Astrocyte (in vitro differentiated cells and primary cell): ENCODE measurements around the gene C12orf57. TPM values are rescaled to one million over a fixed set of nuclear protein-coding genes. Genes with fewer than 3 reads are reported as not detected.

Experiments used
- DNase-seq: peaks from one replicate; pipeline ENCODE4 v3.0.0-alpha.2; 2010; ENCODE audit warnings: low read depth
- FAIRE-seq: peaks from 2 replicates; lab custom pipeline; 2011; peaks lifted over from hg19 to GRCh38; lab: Jason Lieb, UNC
- H2AFZ ChIP-seq: 2 replicates; pipeline ENCODE4 v1.6.0; 2012; ENCODE audit warnings: low read depth, low read length, inconsistent platforms
- H3K27ac ChIP-seq: 2 replicates; pipeline ENCODE4 v1.5.1; 2011; ENCODE audit warnings: low read depth, low read length, inconsistent platforms
- H3K27me3 ChIP-seq: 2 replicates; pipeline ENCODE4 v1.6.0; 2011; ENCODE audit warnings: low read length, inconsistent platforms; ENCODE audit not compliant: insufficient read depth
- H3K36me3 ChIP-seq: 2 replicates; pipeline ENCODE4 v1.5.1; 2011; ENCODE audit warnings: low read length, inconsistent platforms; ENCODE audit not compliant: insufficient read depth
- H3K4me1 ChIP-seq: 2 replicates; pipeline ENCODE4 v1.5.1; 2011; ENCODE audit warnings: low read length, inconsistent platforms; ENCODE audit not compliant: insufficient read depth
- H3K4me2 ChIP-seq: 2 replicates; pipeline ENCODE4 v1.6.0; 2012; ENCODE audit warnings: low read length, inconsistent platforms
- H3K4me3 ChIP-seq: 2 replicates; pipeline ENCODE4 v1.5.1; 2011; ENCODE audit warnings: low read depth, mild to moderate bottlenecking, low read length, inconsistent platforms; ENCODE audit not compliant: insufficient read depth
- H3K79me2 ChIP-seq: 2 replicates; pipeline ENCODE4 v1.6.0; 2012; ENCODE audit warnings: mild to moderate bottlenecking, low read length, inconsistent platforms; ENCODE audit not compliant: insufficient read depth
- H3K9ac ChIP-seq: 2 replicates; pipeline ENCODE4 v1.6.0; 2012; ENCODE audit warnings: mild to moderate bottlenecking, low read length, inconsistent platforms
- H3K9me3 ChIP-seq: 2 replicates; pipeline ENCODE4 v1.5.1; 2012; ENCODE audit warnings: low read depth, mild to moderate bottlenecking, low read length, inconsistent platforms; ENCODE audit not compliant: insufficient read depth
- H4K20me1 ChIP-seq: 2 replicates; pipeline ENCODE4 v1.6.0; 2012; ENCODE audit warnings: low read length, inconsistent platforms; ENCODE audit not compliant: insufficient read depth
- H3K27ac Mint-ChIP-seq: one replicate; pipeline ENCODE4 v1.8.0; 2021; ENCODE audit warnings: mild to moderate bottlenecking, mixed read lengths; ENCODE audit not compliant: unreplicated experiment
- H3K27me3 Mint-ChIP-seq: one replicate; pipeline ENCODE4 v1.8.0; 2021; ENCODE audit warnings: low read depth, mixed read lengths; ENCODE audit not compliant: unreplicated experiment
- H3K36me3 Mint-ChIP-seq: one replicate; pipeline ENCODE4 v1.8.0; 2021; ENCODE audit warnings: low read depth, mixed read lengths; ENCODE audit not compliant: unreplicated experiment
- H3K4me1 Mint-ChIP-seq: one replicate; pipeline ENCODE4 v1.8.0; 2021; ENCODE audit warnings: low read depth, mixed read lengths; ENCODE audit not compliant: unreplicated experiment
- H3K4me3 Mint-ChIP-seq: one replicate; pipeline ENCODE4 v1.8.0; 2021; ENCODE audit warnings: mild to moderate bottlenecking, moderate library complexity, mixed read lengths; ENCODE audit not compliant: unreplicated experiment
- H3K9me3 Mint-ChIP-seq: one replicate; pipeline ENCODE4 v1.8.0; 2021; ENCODE audit warnings: mild to moderate bottlenecking, mixed read lengths; ENCODE audit not compliant: unreplicated experiment
- CTCF ChIP-seq: IDR thresholded peaks from 2 replicates; pipeline ENCODE4 v1.5.1; 2011; ENCODE audit warnings: low read depth, mild to moderate bottlenecking, inconsistent platforms, low read length, moderate library complexity; ENCODE audit not compliant: insufficient read depth
- EZH2 ChIP-seq: IDR thresholded peaks from 2 replicates; pipeline ENCODE4 v1.6.1; 2012; ENCODE audit warnings: mild to moderate bottlenecking, low read length, inconsistent platforms; ENCODE audit not compliant: insufficient read depth
- total RNA-seq: library from RNA; stranded (reverse); gene quantifications from 2 replicates; pipeline ENCODE4 v1.2.1, GENCODE V29; 2021

Gene C12orf57
- total RNA-seq, 1 donor from 2014 or later, result 117 TPM

- H3K36me3 ChIP-seq, result peaks cover 13% of the 10 kb centered on the region
- no peak overlapping the region for H2AFZ ChIP-seq
- no peak overlapping the region for H3K4me3 ChIP-seq
- H3K4me2 ChIP-seq, result peak overlapping the region; percentile 12
- H3K9ac ChIP-seq, result peak overlapping the region; percentile 87
- H3K36me3 Mint-ChIP-seq, result peaks cover 3% of the 10 kb centered on the region
- no peaks in the 10 kb centered on the region for H3K9me3 ChIP-seq
- TF ChIP-seq EZH2 (no peak), CTCF (no peak)
- peaks cover 34% of the 10 kb centered on the region for H3K4me1 ChIP-seq
- H3K27me3 ChIP-seq, result no peaks in the 10 kb centered on the region
- H3K9me3 Mint-ChIP-seq, result peaks cover 3% of the 10 kb centered on the region
- H3K4me3 Mint-ChIP-seq, result peak overlapping the region; percentile 66
- no peaks in the 10 kb centered on the region for H3K27me3 Mint-ChIP-seq
- H3K79me2 ChIP-seq, result peaks cover 13% of the 10 kb centered on the region
- DNase-seq (no peak), FAIRE-seq (no peak)
- peak overlapping the region; percentile 86 for H3K27ac ChIP-seq
- peaks cover 33% of the 10 kb centered on the region for H4K20me1 ChIP-seq
- peaks cover 22% of the 10 kb centered on the region for H3K4me1 Mint-ChIP-seq
- H3K27ac Mint-ChIP-seq, result no peak overlapping the region
Observed at GRCh38 chr12:6942331-6942665, 1.5 kb upstream of the C12orf57 start.

GRCh38 chr12:6943389-6943721 lies 467 bp upstream of the C12orf57 start:
- Histone ChIP-seq H3K36me3 (peaks cover 13% of the 10 kb centered on the region), H4K20me1 (peaks cover 30% of the 10 kb centered on the region), H3K4me3 (peak overlapping the region; percentile 69), H3K4me2 (peak overlapping the region; percentile 94), H2AFZ (peak overlapping the region; percentile 22), H3K27me3 (no peaks in the 10 kb centered on the region), H3K79me2 (peaks cover 13% of the 10 kb centered on the region), H3K9ac (peak overlapping the region; percentile 87), H3K4me1 (peaks cover 26% of the 10 kb centered on the region), H3K27ac (peak overlapping the region; percentile 86), H3K9me3 (no peaks in the 10 kb centered on the region)
- H3K27ac Mint-ChIP-seq, result peak overlapping the region; percentile 91
- peaks cover 22% of the 10 kb centered on the region for H3K4me1 Mint-ChIP-seq
- H3K9me3 Mint-ChIP-seq, result peaks cover 3% of the 10 kb centered on the region
- FAIRE-seq (peak; percentile 50), DNase-seq (peak; percentile 93)
- no peaks in the 10 kb centered on the region for H3K27me3 Mint-ChIP-seq
- TF ChIP-seq EZH2 (no peak), CTCF (no peak)
- peaks cover 3% of the 10 kb centered on the region for H3K36me3 Mint-ChIP-seq
- peak overlapping the region; percentile 82 for H3K4me3 Mint-ChIP-seq

- Histone ChIP-seq H3K36me3 (peaks cover 7% of the 10 kb centered on the region), H3K4me3 (peak overlapping the region; percentile 69), H3K27ac (peak overlapping the region; percentile 86), H3K4me2 (peak overlapping the region; percentile 94), H3K27me3 (no peaks in the 10 kb centered on the region), H3K9me3 (no peaks in the 10 kb centered on the region), H3K9ac (peak overlapping the region; percentile 87), H3K79me2 (peaks cover 8% of the 10 kb centered on the region), H2AFZ (peak overlapping the region; percentile 49), H3K4me1 (peaks cover 26% of the 10 kb centered on the region), H4K20me1 (peaks cover 27% of the 10 kb centered on the region)
- no peaks in the 10 kb centered on the region for H3K27me3 Mint-ChIP-seq
- peak overlapping the region; percentile 82 for H3K4me3 Mint-ChIP-seq
- peaks cover 22% of the 10 kb centered on the region for H3K4me1 Mint-ChIP-seq
- peak; percentile 87 for DNase-seq
- peak overlapping the region; percentile 91 for H3K27ac Mint-ChIP-seq
- TF ChIP-seq EZH2 (no peak), CTCF (peak; percentile 69)
- no peak for FAIRE-seq
- H3K36me3 Mint-ChIP-seq, result no peaks in the 10 kb centered on the region
- H3K9me3 Mint-ChIP-seq, result peaks cover 3% of the 10 kb centered on the region
Observed at GRCh38 chr12:6944381-6945186, 762 bp downstream of the C12orf57 start.
